Fibroblast of villous mesenchyme (primary cell): ENCODE data around the gene SLC12A3. TPM values are rescaled to one million over a fixed set of nuclear protein-coding genes. Genes with fewer than 3 reads are reported as not detected.
A peak's percentile ranks its signal among the peaks of the same experiment; 100 is the strongest.

Experiments
- DNase-seq: peaks from one replicate; pipeline ENCODE4 v3.0.0-alpha.2; 2010; ENCODE audit warnings: low read depth
- H3K4me3 ChIP-seq: 2 replicates; pipeline ENCODE4 v1.5.1; 2011; ENCODE audit warnings: low read depth, mild to moderate bottlenecking, low read length
- CTCF ChIP-seq: IDR thresholded peaks from 2 replicates; pipeline ENCODE4 v1.5.1; 2012; ENCODE audit warnings: low read depth, mild to moderate bottlenecking, low read length; ENCODE audit not compliant: insufficient read depth
- total RNA-seq: library from RNA; depleted of rRNA; stranded (reverse); fragments of >200 nt; gene quantifications from 2 replicates; pipeline ENCODE4 v1.2.3, GENCODE V29; 2012

SLC12A3 gene
- total RNA-seq, 1 donor, result not detected

DNA sequence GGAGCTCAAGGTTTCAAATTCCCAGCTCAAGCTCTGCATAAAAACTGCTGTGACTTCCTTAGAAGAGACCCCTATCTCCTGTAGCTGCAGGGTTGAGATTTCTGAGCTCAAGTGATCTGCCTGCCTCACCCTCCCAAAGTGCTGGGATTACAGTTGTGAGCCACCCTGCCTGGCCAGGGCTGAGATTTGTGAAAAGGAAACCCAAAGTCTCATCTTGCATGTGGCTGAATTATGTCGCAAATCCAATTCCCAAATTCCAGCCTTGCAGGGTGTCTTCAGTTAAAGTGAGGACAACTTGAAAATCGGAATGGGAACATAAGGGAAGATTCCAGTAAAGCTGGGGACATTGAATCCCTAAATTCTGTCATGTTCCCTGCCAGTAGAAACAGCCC lies 82.6 kb downstream of the SLC12A3 start:
- no peak for TF ChIP-seq CTCF
- no peak overlapping the region for H3K4me3 ChIP-seq
- DNase-seq, result no peak

DNA sequence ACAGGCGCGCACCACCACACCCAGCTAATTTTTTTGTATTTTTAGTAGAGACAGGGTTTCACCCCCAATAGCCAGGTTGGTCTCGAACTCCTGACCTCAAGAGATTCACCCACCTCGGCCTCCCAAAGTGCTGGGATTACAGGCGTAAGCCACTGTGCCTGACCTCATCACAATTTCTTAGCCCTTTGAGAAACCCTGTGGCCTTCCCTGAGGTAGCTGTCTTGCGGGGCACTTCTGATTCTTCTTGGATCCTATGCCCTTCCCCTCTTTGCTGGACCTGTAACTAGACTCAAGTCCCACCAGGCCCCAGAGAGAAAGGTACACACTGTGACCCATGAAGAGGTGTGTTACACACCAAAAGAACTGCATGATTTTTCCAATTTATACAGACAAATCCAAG lies 83.2 kb downstream of the SLC12A3 start:
- H3K4me3 ChIP-seq, result no peak overlapping the region
- no peak for DNase-seq
- TF ChIP-seq CTCF, result no peak

- DNase-seq, result no peak
- no peak overlapping the region for H3K4me3 ChIP-seq
- TF ChIP-seq CTCF, result no peak
Measured at GRCh38 chr16:56950051-56950450, 85.0 kb downstream of the SLC12A3 start.

- DNase-seq, result no peak
- H3K4me3 ChIP-seq, result no peak overlapping the region
- TF ChIP-seq CTCF, result no peak
Measured at GRCh38 chr16:56950455-56950854, 85.4 kb downstream of the SLC12A3 start.

GRCh38 chr16:56950881-56951771 lies 86.1 kb downstream of the SLC12A3 start:
- TF ChIP-seq CTCF, result peak; percentile 78
- DNase-seq, result peak; percentile 56

GRCh38 chr16:56953006-56953405 lies 88.0 kb downstream of the SLC12A3 start:
- no peak for DNase-seq
- H3K4me3 ChIP-seq, result no peak overlapping the region
- TF ChIP-seq CTCF, result no peak

More at GRCh38 chr16:56950881-56951771, 86.1 kb downstream of the SLC12A3 start:
- no peak overlapping the region for H3K4me3 ChIP-seq
